OCI-M1 (cell line): Measurements from ENCODE around the gene ARID1B.

Experiments used
- DNase-seq: peaks from one replicate; lab custom pipeline; 2025; lab: John Stamatoyannopoulos, UW

Gene ARID1B

DNA sequence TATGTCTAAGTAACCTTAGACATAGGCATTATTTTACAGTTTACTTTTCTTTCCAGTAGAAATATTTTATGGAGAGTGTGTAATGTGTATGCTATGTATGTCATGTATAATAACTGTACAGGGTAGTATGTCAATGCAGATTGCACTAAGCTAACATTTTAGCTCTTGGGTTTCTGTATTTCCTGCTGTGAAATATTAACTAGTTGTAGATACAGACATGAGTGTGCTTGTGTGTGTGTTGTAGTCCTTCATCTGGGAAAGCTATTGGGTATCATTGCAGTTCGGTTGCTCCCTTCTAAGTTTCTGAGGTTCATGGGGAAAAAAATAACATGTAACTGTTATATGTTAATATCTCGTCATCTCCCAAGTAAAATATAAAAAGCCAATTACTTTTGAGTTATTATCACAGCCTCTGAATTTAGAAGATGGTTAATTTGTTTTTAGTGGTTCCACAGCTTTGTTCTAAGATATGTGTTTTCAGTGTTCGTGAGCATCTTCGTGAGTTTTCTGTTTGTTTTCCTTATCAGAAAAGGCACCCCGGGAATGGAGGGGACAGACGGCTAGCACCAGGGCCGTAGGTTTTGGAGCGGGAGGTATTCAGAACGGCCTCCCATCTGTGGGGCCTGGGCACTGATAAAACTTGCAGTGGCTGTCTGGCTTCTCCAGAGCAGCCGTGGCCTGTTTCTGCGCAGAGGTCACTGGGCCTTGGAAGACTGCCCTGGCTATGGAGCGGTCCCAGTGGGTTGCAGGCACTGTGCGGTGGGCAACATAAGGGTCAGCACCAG, 215.0 kb downstream of the ARID1B start:
- no peak for DNase-seq

- no peak for DNase-seq
Observed at GRCh38 chr6:156993713-156994112, 216.5 kb downstream of the ARID1B start.

GRCh38 chr6:156994215-156995076, 217.3 kb downstream of the ARID1B start:
- no peak for DNase-seq

- no peak for DNase-seq
Observed at GRCh38 chr6:156995502-156995901, 218.3 kb downstream of the ARID1B start.

DNA sequence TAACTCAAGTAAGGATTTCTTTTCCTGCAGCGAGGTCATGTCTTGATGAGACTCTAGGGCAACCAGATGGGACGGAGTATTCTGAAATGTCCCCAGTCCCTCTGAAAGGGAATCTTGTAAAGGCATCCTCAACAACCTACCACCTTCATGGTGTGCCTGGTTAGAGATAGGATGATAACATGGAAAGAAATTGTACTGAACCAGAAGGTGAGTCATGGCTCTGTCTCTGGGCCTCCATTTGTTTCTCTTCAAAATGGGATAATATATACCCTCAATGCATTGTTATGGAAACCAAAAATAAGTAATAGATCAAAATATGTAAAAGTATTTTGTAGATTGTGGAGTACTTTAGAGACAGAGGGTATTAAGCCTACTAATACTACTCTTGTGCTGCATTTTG, 219.1 kb downstream of the ARID1B start:
- DNase-seq: no peak

- no peak for DNase-seq
Observed at GRCh38 chr6:156998794-156999330, 221.7 kb downstream of the ARID1B start.

DNA sequence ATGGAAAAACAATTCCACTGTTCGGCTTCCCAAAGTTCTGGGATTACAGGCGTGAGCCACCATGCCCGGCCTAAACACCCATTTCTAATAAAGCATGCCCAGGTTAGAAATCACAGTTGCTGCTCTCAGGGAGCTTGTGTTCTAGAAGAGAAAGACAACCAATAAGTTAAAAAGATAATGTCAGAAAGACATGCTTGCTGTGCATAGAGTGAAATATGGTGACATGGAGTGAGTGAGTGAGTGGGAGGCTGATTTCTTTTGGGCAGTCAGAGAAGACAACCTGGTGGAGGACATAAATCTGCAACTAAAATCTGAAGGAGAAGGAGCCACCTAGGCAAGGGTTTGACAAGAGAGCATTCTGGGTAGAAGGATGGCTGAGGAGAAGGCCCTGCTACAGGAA, 222.6 kb downstream of the ARID1B start:
- DNase-seq: no peak

GRCh38 chr6:157001716-157002115, 224.5 kb downstream of the ARID1B start:
- DNase-seq: no peak

DNA sequence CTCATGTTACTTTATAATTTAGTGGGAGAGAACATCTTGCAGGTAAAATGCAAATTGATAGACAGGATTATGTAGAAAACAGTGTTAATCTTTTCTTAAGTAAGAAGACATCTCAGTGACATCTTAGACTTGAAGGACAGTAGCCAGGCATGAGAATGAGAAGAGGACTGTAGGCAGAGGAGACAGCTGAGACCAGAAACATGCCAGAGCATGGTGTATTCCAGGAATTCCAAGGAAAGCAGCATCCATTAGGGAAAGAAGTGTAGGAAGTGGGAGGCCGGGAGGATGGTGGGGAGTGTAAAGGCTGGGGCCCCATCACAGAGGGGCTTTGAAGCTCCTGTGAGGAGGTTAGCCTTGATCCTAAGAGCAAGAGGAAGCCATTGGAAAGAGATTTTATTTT, 225.6 kb downstream of the ARID1B start:
- DNase-seq: no peak

DNA sequence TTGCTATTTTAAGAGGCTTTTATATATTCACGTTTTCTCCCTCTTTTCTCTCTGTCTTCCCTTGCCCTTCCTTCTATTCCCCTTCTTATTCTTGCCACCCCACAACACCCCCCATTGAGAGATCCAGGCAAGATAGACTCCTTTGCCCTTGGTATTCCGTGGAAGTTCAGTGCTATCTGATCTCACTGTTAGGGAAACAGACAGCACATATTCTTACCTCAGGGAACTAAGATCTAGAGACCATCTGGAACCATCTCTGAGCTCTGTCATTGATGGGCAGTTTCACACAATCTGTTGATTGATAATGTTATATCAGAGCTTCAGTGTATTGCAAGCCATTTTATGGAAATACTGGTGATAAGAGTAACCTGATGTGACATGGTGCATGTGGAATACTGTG, 228.8 kb downstream of the ARID1B start:
- DNase-seq: no peak

- DNase-seq: no peak
Observed at GRCh38 chr6:157008568-157008967, 231.4 kb downstream of the ARID1B start.

DNA sequence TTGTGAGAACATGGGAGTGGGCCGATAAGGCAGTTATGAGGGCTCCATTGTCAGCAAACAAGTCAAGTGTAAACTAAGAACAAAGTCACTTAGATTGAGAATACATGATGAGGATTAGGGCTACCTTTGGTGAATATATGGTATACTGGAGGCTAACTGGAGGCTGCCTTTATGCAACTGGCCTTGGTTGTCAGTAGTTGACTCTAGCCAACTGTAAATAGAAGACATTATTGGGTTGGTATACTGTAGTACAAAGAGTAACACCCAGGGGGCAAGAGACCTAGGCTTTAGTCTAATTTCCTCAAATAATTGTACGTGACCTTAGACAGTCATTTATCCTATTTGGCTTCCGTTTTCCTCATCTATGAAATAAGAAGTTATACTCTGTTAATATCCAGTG, 235.2 kb downstream of the ARID1B start:
- DNase-seq: no peak

GRCh38 chr6:157013649-157014304, 236.6 kb downstream of the ARID1B start:
- no peak for DNase-seq

- DNase-seq: no peak
Observed at GRCh38 chr6:157014871-157015270, 237.7 kb downstream of the ARID1B start.

DNA sequence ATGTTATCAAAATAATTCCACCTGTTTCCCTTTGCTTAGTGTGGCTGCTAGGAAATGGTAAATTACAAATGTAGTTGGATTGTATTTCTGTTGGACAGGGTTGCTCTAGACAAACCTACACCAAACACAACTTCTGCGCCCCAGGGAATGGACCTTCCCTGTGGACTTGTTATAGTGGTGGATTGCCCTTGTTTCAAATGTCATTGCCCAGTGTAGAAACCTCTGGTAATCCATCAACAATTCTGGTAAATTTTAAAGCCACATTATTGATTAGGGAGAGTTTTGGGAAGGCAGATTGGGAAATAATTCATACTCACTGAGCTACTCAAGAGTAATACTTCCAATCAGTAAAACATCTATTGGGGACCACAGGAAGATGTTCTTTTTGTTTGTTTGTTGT, 239.8 kb downstream of the ARID1B start:
- DNase-seq: no peak

DNA sequence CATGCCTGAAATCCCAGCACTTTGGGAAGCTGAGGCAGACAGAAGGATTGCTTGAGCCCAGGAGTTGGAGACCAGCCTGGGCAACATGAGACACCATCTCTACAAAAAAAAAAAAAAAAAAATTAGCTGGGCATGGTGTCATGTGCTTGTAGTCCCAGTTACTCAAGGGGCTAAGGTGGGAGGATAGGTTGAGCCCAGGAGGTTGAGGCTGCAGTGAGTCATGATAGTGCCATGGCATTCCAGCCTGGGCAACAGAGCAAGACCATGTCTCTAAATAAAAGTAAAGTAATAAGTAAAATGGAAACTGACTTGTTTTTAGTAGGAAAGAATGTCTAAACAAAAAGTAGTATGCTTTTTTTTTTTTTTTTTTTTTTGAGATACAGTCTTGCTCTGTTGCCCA, 240.7 kb downstream of the ARID1B start:
- no peak for DNase-seq

GRCh38 chr6:157019115-157019641, 242.0 kb downstream of the ARID1B start:
- peak; percentile 73 for DNase-seq

GRCh38 chr6:157019733-157020132, 242.6 kb downstream of the ARID1B start:
- DNase-seq: peak; percentile 78

- peak; percentile 78 for DNase-seq
Observed at GRCh38 chr6:157020398-157020797, 243.2 kb downstream of the ARID1B start.

GRCh38 chr6:157020881-157021343, 243.7 kb downstream of the ARID1B start:
- DNase-seq: peak; percentile 89

- peak; percentile 93 for DNase-seq
Observed at GRCh38 chr6:157021344-157021992, 244.3 kb downstream of the ARID1B start.
